Fibroblast of the aortic adventitia (primary cell): ENCODE data around the gene ZNF143. TPM values are rescaled to one million over a fixed set of nuclear protein-coding genes. Genes with fewer than 3 reads are reported as not detected.
"Not testable (repeated sequence)": the region's sequence is repeated elsewhere in the genome, so short reads cannot be mapped to it uniquely, and the experiment has no call there.

Experiments
- DNase-seq: peaks from one replicate; pipeline ENCODE4 v3.0.0-alpha.2; 2010; ENCODE audit warnings: low read depth
- H3K4me3 ChIP-seq: 2 replicates; pipeline ENCODE4 v1.5.1; 2011; ENCODE audit warnings: low read depth, mild to moderate bottlenecking, control low read depth, low read length, moderate library complexity
- CTCF ChIP-seq: IDR thresholded peaks from 2 replicates; pipeline ENCODE4 v1.5.1; 2011; ENCODE audit warnings: mild to moderate bottlenecking, low read length, control low read depth, inconsistent platforms; ENCODE audit not compliant: insufficient read depth
- total RNA-seq: library from RNA; depleted of rRNA; stranded (reverse); fragments of >200 nt; gene quantifications from 2 replicates; pipeline ENCODE4 v1.2.3, GENCODE V29; 2012; ENCODE audit warnings: low replicate concordance

ZNF143 gene
- total RNA-seq, 1 donor = 24.9 TPM

- DNase-seq = no peak
- H3K4me3 ChIP-seq = no peak overlapping the region
- TF ChIP-seq CTCF = no peak
Observed at GRCh38 chr11:9495803-9496514, 35.1 kb downstream of the ZNF143 start.

- no peak overlapping the region for H3K4me3 ChIP-seq
- TF ChIP-seq CTCF = no peak
- DNase-seq = no peak
Observed at GRCh38 chr11:9498457-9499078, 37.8 kb downstream of the ZNF143 start.

GRCh38 chr11:9506489-9507276, 45.9 kb downstream of the ZNF143 start:
- peak; percentile 90 for DNase-seq
- TF ChIP-seq CTCF = peak; percentile 91
- H3K4me3 ChIP-seq = no peak overlapping the region

GRCh38 chr11:9507277-9507580, 46.4 kb downstream of the ZNF143 start:
- TF ChIP-seq CTCF = no peak
- no peak overlapping the region for H3K4me3 ChIP-seq

GRCh38 chr11:9509041-9509440, 48.2 kb downstream of the ZNF143 start:
- TF ChIP-seq CTCF = no peak
- H3K4me3 ChIP-seq = no peak overlapping the region
- DNase-seq = no peak

More at GRCh38 chr11:9507277-9507580, 46.4 kb downstream of the ZNF143 start:
- no peak for DNase-seq

GRCh38 chr11:9512370-9513019, 51.7 kb downstream of the ZNF143 start:
- no peak for DNase-seq
- H3K4me3 ChIP-seq = no peak overlapping the region

GRCh38 chr11:9514576-9514975, 53.8 kb downstream of the ZNF143 start:
- DNase-seq, H3K4me3 ChIP-seq: not testable (repeated sequence)

More at GRCh38 chr11:9512370-9513019, 51.7 kb downstream of the ZNF143 start:
- no peak for TF ChIP-seq CTCF
